Raji (cell line): ENCODE results near the gene EXOC4.

Experiments
- POLR2A ChIP-seq: IDR thresholded peaks from 2 replicates; pipeline ENCODE4 v1.6.1; 2011; ENCODE audit warnings: low read depth, low read length, control low read depth; ENCODE audit not compliant: insufficient read depth

The EXOC4 gene

DNA sequence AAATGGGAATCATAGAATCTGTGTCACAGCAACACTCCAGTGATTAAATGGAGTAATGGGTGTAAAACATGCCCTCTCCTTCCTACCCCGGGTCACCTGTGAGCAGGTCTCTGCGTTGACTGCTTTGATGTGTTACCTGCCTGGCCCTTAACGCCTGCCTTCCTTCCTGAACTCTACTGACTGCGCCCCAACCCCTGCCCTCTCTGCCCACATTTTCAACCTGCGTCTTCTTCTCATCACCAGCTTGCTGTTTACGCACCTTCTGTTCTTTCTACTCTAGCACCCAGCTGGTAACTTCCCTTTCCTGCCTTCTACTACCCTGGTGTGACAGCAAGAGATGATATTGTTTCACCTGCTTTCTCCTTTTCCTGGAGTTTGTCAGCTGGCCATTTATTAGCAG, 571.3 kb downstream of the EXOC4 start:
- TF ChIP-seq POLR2A, result no peak

DNA sequence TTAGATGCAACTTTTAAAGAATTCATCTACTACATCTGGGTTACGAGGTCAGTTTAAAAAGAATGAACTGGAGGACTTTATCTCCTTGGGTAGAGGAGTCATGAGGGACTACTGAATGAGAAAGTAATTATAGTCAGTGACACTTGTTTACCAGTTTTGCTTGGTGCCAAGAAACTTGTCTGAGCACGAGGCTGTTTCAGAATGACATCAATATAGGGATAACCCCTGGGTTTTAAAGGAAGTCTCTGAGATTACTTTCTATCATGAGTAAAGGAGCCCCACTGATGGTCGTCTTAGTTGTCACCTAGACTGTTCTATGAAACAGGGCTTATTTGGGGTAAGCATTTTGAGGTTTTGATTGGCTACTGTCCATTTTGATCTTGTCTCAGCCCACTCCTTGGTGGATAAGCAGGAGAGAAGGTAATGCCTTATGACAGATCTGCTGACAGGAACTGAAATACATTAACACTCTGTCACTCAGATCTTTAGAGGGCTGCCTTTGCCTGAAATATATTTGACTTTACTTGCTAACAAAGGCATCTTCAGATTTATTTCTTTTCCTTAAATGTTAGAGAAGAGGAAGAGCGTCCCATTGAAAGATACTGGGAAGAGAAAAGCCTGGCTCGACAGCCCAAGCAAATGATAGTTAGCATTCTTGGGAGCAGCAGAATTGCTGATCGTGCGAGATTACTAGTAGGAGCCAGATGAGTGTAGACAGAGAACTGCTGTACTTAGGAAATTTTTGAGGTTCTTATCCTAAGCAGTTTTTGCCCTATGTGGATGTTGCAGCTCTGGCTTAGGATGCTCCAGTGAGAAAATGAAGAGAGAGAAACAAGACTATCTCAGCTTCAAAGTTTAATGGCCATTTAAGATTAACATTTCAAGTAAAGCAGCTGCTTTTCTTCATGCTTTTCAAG, 575.1 kb downstream of the EXOC4 start:
- no peak for TF ChIP-seq POLR2A

DNA sequence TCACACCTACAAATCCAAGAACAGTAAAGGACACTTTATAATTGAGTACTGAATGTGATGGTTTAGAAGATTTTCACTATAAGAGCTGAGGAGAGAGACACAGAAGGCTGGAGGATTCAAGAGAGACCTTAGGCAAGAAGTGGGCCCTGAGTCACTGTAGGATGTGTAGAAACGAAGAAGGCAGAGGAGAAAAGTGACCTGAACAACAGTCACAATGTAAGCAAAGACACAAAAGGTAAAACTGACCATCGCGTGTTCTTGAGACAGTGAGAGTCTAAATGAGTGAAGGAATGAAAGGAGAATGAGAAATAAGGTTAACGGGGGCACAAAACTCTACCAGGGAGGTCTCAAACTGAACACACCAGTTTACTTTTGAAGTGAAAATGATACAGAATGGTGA, 576.0 kb downstream of the EXOC4 start:
- TF ChIP-seq POLR2A, result no peak

DNA sequence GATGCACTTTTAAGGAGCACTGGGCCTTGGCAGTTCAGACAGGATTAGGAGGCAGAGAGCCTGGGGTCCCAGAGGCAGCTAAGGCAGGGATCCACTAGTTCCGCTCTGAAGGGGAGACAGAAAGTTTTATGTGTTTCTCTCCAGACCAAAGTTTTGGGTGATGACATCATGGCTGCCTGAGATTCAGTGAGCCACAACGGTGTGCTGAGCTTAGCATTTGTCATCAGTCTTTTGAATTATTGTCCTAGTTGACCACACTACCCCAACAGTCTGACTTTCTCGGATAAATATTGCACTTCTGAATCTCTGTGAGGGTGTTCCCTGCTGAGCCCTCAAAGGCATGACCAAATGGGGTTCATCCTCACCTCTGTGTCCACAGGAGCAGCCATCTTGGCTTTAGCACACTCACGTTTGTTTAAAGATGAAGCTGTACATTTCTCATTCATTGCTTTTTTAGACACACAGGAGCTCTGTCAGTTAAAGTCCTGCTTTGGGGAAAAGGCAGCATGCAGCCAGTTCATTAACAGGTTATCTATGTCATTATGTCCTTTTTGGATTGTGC, 576.5 kb downstream of the EXOC4 start:
- no peak for TF ChIP-seq POLR2A

DNA sequence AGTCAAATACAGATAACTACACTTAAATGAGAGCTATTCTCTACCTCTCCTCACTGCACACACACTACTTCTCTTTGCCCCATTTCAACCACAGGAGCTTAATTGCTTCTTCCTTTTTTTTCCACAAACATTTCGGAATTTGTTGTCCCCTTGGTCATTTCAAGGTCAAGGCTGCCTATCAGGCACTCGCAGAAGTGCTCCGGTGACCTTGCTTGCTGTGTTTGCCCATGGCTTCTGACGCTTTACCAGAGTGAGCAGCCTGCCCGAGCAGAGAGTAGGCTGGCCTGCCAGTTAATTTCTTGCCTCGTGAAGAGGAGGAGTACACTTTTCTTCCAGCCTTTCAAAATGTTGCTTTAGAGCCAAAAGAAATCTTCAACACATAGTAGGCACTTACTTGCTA, 577.2 kb downstream of the EXOC4 start:
- no peak for TF ChIP-seq POLR2A

DNA sequence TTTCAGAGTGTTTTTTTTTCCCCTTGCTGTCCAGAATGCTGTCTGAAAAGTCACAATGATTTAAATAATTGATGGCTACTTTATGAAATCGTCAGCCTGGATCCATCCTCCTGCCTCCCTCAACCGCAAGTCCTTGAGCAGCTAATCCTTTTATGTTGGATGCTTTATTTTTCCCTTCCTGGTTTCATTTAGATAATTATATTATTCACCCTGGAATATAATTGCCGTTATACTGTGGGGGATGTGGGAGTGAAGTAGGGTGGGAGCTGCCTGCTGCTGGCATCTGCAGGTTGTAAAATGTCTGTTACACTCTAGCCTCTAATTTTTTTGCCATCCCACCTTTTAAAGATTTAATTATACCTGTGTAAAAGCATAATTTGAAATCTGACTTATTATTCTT, 583.8 kb downstream of the EXOC4 start:
- TF ChIP-seq POLR2A, result no peak

DNA sequence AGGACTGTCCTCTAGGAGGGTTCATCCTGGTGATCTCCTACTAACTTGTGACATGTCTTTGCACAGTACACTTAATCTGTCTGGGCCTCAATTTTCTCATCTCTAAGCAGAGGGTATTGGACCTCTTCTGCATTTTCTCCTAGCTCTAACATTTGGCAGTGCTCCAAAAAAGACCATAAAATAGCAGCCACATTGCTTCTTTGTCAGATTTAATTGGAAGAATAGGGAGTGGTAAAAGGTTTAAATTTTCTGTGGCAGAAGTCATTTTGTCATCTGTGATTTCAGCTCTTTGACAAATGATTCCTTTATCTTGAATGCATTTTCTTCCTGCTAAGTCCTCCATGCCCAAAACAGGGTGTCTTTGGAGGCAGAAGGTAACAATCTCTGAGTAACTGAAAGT, 584.3 kb downstream of the EXOC4 start:
- TF ChIP-seq POLR2A, result no peak

DNA sequence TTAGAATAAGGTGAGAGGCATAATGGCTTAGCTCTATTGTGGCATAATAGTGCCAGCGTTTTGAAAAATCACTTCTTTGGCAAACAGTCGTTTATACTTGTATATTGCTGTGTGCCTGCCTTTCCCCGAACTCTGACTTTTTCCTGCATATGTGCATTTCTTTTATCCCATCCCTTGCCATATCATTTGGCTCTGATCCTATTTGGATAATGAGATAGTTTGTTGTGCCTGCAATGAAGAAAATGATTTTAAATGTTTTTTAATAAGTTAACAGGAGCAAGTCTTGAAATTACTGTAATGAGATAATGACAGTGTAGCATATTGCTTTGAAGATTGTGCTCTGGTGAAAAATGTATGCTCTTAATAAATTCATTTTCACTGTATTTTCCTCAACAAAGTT, 586.2 kb downstream of the EXOC4 start:
- TF ChIP-seq POLR2A, result no peak

DNA sequence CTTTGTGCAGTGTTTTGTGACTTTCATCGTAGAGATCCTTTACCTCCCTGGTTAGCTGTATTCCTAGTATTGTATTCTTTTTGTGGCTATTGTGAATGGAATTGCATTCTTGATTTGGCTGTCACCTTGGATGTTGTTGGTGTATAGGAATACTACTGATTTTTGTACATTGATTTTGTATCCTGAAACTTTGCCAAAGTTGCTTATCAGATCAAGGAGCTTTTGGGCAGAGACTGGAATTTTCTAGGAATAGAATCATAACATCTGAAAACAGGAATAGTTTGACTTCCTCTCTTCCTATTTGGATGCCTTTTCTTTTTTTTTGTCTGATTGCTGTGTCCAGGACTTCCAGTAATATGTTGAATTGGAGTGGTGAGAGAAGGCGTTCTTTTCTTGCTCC, 590.5 kb downstream of the EXOC4 start:
- TF ChIP-seq POLR2A, result no peak

DNA sequence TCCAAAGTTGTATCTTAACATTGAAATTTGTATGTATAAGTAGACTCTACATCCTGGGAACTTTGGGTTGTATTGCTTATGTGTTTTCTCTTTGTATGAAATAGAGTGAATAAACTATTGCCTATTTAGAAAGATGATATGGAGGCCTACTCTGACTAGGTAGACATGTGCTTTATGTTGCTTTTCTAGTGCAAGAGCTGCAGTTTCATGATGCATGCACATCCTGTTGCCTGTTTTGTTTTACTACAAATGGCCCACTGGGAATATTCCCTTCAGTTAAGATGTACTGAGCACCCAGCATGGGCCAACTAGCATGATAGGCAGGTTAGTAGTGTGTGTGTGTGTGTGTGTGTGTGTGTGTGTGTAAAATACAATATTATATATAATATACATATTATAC, 592.1 kb downstream of the EXOC4 start:
- no peak for TF ChIP-seq POLR2A

DNA sequence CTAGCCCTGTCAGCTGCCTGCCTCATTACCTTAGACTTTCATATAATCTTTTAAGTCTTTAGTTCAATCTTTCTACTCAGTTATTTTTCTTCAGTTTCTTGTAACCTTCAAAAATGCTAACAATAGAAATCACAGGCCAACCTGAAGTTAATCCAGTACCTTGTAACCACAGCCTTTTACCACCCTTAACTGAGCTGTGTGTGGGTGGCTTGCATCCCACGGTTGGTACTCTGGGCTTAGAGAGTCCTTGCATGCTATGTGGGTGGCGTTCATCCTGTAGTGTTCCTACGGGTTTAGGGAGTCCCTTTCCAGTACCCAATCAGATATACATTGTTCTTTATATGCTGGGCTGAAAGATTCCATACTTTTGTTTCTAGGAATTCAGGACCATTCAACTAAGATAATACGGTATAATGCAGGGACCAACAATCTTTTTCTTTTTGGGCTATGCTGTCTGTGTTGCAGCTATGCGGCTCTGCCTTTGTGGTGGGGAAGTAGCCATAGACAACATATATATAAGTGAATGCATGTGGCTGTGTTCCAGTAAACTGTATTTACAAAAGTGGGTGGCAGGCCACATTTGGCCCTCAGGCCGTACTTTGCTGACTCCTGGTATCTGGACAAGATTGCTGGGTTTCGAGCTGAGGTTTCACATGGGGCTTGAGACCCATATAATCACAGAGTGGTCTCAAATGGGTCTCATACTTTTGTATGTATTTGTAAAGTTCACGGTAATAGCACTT, 593.5 kb downstream of the EXOC4 start:
- TF ChIP-seq POLR2A, result no peak

DNA sequence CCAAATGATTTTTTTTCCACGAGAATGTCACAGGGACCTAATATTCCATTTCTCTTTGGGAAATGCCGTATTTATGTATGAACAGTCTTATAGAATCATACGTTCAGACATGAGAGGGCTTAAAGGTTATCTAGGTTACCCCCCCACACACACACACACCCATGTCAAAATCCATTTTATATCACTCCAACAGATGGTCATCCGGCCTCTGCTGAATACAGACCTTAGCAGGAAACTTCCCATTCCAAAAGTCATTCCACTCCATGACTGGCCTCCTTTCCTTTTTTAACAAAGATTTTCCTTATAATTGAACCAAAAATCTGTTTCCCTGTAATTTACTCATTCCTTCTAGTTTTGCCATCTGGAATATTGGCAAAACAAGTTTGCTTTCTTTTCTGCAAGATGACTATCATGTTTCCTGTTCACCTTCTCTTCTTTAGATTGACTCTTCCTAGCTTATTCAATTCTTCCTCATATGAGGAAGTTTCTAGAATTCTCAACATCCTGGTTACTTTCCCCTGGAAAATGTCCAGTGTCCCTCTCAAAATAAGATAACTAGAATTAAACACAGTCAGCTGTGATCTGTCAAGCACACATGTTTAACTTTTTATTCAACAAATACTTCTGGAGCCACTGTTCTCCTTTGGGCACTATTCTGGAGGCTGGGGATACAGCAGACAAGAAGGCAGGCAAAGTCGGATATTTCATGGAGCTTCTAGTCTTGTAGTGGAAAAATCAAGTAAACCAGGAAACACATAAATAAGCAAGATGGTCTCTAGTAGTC, 597.8 kb downstream of the EXOC4 start:
- TF ChIP-seq POLR2A, result no peak

DNA sequence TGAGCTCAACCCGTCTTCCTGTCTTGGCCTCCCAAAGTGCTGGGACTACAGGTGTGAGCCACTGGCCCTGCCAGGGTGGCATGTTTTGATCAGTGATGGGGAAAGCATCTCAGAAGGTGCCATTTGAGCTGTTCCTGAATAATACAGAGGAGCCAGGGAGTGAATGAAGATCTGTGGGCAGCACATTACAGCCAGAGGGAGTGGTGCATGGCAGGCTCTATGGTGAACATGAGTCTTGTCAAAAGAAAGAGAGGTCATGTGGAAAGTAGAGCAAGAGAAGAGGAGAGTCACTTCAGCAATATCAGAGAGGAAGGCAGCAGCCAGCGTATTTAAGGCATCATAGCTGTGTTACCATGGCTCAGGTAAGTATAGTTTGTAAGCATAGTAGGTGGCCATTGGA, 598.5 kb downstream of the EXOC4 start:
- TF ChIP-seq POLR2A, result no peak

DNA sequence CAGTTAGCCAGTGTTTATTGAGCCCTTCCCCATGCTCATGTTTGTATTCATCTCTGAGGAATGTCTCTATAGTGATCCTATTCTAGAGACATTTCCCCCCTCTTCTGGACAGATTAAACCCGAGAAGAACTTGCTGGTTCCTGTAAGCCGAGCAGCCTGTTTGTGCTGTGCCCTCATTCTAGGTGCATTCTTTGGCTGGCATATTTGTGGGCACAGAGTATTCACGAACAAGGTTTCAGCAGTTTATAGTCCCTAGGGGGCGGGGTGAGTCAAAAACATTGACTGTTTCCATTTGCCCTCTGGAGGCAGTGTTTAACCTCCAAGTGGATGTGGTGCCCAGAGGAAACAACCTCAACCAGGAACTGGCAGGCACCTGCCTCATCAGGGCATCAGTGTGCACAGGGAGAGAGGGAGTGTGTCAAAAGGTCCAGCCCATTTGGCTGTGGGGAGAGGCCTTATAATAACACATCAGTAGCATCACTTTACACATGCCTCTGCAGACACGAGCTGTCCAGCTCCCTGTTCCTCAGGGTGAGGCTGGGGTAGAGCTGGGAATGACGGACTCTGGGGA, 600.9 kb downstream of the EXOC4 start:
- TF ChIP-seq POLR2A, result no peak

DNA sequence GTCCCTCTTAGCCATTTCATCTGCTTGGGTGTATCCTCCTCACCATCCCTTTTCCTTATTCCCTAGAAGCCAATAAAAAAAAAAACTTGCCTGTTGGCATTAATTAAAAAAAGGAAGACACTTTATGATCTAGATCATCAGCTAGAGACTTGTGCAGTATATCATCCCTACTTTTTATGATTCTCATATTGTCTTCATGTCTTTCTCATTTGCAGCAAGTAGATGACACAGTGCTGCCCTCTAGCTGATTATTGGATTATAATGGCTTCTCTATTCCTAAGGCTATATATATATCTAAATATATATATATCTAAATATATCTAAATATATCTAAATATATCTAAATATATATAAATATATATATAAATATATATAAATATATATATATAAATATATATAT, 601.9 kb downstream of the EXOC4 start:
- no peak for TF ChIP-seq POLR2A

DNA sequence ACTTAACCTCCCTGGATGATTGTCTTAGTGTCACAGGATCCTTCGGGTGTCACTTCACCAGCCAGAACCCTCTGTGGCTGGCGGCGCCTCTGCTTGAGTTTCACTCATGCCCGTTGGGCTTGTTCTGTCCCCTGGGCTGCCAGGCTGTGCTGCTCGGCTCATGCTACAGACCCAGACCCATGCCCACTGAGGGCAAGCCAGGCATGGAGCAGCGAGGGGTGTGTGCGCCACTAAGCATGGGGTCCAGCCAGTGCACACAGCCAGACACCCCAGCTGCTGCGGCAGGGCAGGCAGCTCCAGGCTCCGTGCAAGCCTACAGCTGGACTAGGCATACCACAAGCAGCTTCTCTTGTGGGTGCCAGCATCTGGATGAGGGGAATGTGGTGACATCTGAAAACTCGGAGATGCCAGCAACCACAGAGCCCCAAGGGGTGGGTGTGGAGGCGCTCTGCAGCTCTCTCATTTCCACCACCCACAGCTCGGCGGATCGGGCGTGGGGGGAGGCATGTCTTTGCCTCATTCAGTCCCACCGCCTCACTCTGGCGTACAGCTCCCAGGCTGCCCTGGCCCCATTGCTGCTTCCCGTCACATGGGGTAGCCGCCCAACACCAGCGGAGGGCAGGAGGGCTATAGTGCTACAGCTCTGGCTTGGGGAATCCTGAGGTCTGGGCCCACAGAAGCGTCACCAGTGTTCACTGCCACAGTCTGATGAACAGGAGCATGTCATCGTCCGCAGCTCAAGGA, 604.7 kb downstream of the EXOC4 start:
- no peak for TF ChIP-seq POLR2A
